Esophagus squamous epithelium (tissue), 4 donors: ENCODE measurements around the gene ELMO1.

Experiments used
- CTCF ChIP-seq, 6 experiments: fragments of 450-650 bp in 4 of 6; fragments of 200-600 bp in 2 of 6; sonication (generic) in 2 of 6; IDR thresholded peaks; one replicate each; pipeline ENCODE4 v1.5.1; 2016 to 2019; ENCODE audit warnings: antibody characterized with exemption in 6 of 6, mild to moderate bottlenecking in 4 of 6, moderate library complexity in 4 of 6
- POLR2A ChIP-seq, 4 donors: fragments of 450-650 bp; IDR thresholded peaks; one replicate each; pipeline ENCODE4 v1.6.1; 2017; ENCODE audit warnings: antibody characterized with exemption in 4 of 4, mild to moderate bottlenecking in 4 of 4, moderate library complexity in 3 of 4

GRCh38 chr7:37393476-37393875 is 55.2 kb downstream of the ELMO1 start:
- TF ChIP-seq CTCF (IDR thresholded peaks at IDR 0.05) (no peak), POLR2A (IDR thresholded peaks at IDR 0.05) (no peak)
